Karpas-422 (cell line): Measurements from ENCODE around the gene ZKSCAN4. TPM values are rescaled to one million over a fixed set of nuclear protein-coding genes. Genes with fewer than 3 reads are reported as not detected.
A peak's percentile ranks its signal among the peaks of the same experiment; 100 is the strongest.

Experiments
- DNase-seq: peaks from one replicate; pipeline ENCODE4 v3.0.0-alpha.2; 2015
- H2AFZ ChIP-seq: fragments of 200-600 bp; sonication (generic); 2 replicates; pipeline ENCODE4 v1.6.1; 2014; ENCODE audit warnings: antibody characterized with exemption, low read length, mixed read lengths
- H3K27ac ChIP-seq: fragments of 200-600 bp; sonication (generic); 2 replicates; pipeline ENCODE4 v1.5.1; 2014; ENCODE audit warnings: mild to moderate bottlenecking, low read length, moderate library complexity
- H3K27me3 ChIP-seq: fragments of 200-600 bp; sonication (generic); 2 replicates; pipeline ENCODE4 v1.6.1; 2014; ENCODE audit warnings: low read length, mixed read lengths
- H3K36me3 ChIP-seq: fragments of 200-600 bp; sonication (generic); 2 replicates; pipeline ENCODE4 v1.6.1; 2014; ENCODE audit warnings: low read length, mixed read lengths; ENCODE audit not compliant: insufficient read depth
- H3K4me1 ChIP-seq: fragments of 200-600 bp; sonication (generic); 2 replicates; pipeline ENCODE4 v1.6.1; 2014; ENCODE audit warnings: mild to moderate bottlenecking, low read length, mixed read lengths
- H3K4me2 ChIP-seq: fragments of 200-600 bp; sonication (generic); 2 replicates; pipeline ENCODE4 v1.6.1; 2014; ENCODE audit warnings: low read length, low read depth, mild to moderate bottlenecking; ENCODE audit not compliant: poor library complexity, severe bottlenecking
- H3K4me3 ChIP-seq: fragments of 200-600 bp; sonication (generic); 2 replicates; pipeline ENCODE4 v1.5.1; 2014; ENCODE audit warnings: mild to moderate bottlenecking, antibody characterized with exemption, low read length, mixed read lengths
- H3K79me2 ChIP-seq: fragments of 200-600 bp; sonication (generic); 2 replicates; pipeline ENCODE4 v1.6.1; 2014; ENCODE audit warnings: mild to moderate bottlenecking, low read length, mixed read lengths
- H3K9ac ChIP-seq: fragments of 200-600 bp; sonication (generic); 2 replicates; pipeline ENCODE4 v1.6.0; 2014; ENCODE audit warnings: low read length
- H3K9me2 ChIP-seq: fragments of 200-600 bp; sonication (generic), shearing (Covaris generic); replicated peaks from 2 replicates; pipeline ENCODE4 v1.6.0; 2014; ENCODE audit warnings: mild to moderate bottlenecking, low read length, moderate library complexity; ENCODE audit not compliant: insufficient read depth
- H3K9me3 ChIP-seq: fragments of 300-700, 200-600 bp; sonication (generic); 2 replicates; pipeline ENCODE4 v1.6.1; 2014; ENCODE audit warnings: low read length, mixed read lengths
- H4K20me1 ChIP-seq: fragments of 200-600 bp; sonication (generic); 2 replicates; pipeline ENCODE4 v1.6.1; 2014; ENCODE audit warnings: mild to moderate bottlenecking, antibody characterized with exemption, low read length, low read depth; ENCODE audit not compliant: insufficient read depth
- total RNA-seq: library from RNA; depleted of rRNA; stranded (reverse); fragments of >200 nt; shearing (Covaris generic); gene quantifications from 2 replicates; pipeline ENCODE4 v1.2.3, GENCODE V29; 2014; ENCODE audit warnings: low replicate concordance; rRNA removed

ZKSCAN4 gene
- 6.1 and 12.4 TPM in 2 replicates for total RNA-seq

DNA sequence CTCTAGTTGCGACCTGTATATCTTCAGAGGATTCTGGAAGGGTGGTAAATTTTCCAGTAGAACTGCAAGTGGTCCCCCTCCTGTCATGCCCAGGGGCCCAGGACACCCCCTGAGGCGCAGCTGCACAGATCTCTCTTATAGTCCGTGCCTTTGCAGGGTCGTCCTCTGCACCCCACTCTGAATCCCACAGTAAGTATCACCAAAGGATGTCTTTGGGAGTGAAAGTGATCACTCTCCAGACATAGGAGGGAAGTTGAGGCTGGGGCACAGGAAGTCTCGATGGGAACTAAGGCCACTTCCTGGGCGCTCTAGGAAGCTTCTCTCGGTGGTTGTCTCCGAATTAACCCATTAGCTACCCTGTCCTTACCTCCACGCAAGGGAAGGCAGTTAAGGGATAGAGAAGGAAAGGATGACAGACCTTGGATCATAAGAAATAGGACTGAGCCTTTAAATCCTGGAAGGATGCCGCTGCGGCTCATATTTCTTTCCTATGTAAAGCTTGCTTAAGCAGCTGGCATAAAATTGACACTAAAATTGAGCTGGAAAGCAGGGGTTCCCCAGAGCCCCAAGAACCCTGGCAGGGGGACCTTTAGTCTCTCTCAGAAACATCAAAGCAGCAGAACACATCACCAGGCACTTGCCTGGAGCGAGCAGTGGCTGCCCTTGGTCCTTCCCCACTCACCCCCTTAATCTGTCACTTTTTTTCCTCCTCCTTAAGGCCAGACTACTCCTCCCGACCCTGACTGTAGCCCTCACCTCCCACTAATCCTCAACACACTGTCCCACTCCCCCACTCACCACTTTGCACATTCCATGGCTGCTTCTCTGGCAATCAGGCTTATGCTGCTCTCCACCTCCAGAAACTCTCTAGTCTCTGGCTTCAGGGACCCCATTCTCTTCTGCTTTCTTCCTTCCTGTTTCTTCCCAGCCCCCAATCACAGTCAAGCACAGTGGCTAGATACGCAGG lies at the start of gene ZKSCAN4:
TSS of gene ZKSCAN4 (minus strand) at position 261 of the 967 bp plus-strand sequence. CDS start 289 bp downstream, outside the sequence.
- H2AFZ ChIP-seq: peak within 1 kb of the TSS; percentile 79
- H3K36me3 ChIP-seq: no peaks in the 10 kb centered on the region
- H3K9me2 ChIP-seq: 0 out of 2 replicates have a peak, but pooled peaks cover 4% of the 10 kb centered on the region
- peak within 1 kb of the TSS; percentile 70 for H3K4me2 ChIP-seq
- peak within 1 kb of the TSS; percentile 10; the same call in 1 of the 2 replicates for H3K27ac ChIP-seq
- H3K27me3 ChIP-seq: no peaks in the 10 kb centered on the region
- H3K9me3 ChIP-seq: no peaks in the 10 kb centered on the region
- no peaks in the 10 kb centered on the region for H4K20me1 ChIP-seq
- peak within 1 kb of the TSS; percentile 75 for H3K4me3 ChIP-seq
- peaks cover 15% of the 10 kb centered on the region for H3K4me1 ChIP-seq
- peaks cover 23% of the 10 kb centered on the region for H3K79me2 ChIP-seq
- H3K9ac ChIP-seq: peak within 1 kb of the TSS; percentile 76
- DNase-seq: peak; percentile 97

DNA sequence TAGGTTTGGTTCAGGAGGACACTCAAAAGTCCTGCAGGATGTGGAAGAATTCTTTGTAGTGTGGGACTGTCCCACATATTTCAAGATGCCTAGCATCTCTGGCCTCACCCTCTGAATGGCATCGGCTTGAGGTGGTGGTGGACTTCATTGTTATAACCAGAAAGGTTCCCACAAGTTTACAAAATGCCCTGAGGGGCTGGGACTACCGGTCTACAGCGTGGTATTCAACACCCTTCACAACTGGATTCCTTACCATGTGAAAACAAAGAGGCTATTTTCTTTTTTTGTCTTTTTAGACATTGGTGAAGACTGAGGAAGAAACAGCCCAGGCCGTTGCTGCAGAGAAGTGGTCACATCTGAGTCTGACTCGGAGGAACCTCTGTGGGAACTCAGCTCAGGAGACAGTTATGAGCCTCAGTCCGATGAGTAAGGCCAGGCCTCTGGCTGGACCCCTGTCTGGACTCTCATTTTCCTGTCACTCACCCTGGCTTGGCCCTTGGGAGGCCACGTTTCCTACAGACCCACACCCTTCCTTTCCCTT lies 44.5 kb upstream of the ZKSCAN4 start:
- Histone ChIP-seq H3K4me2 (no peak overlapping the region), H3K4me1 (no peaks in the 10 kb centered on the region), H3K27ac (no peak overlapping the region), H3K4me3 (no peak overlapping the region), H3K36me3 (peaks cover 9% of the 10 kb centered on the region), H3K9me3 (no peaks in the 10 kb centered on the region), H4K20me1 (no peaks in the 10 kb centered on the region), H2AFZ (no peak overlapping the region), H3K27me3 (no peaks in the 10 kb centered on the region), H3K9ac (no peak overlapping the region), H3K9me2 (no peaks in the 10 kb centered on the region), H3K79me2 (no peaks in the 10 kb centered on the region)
- no peak for DNase-seq

DNA sequence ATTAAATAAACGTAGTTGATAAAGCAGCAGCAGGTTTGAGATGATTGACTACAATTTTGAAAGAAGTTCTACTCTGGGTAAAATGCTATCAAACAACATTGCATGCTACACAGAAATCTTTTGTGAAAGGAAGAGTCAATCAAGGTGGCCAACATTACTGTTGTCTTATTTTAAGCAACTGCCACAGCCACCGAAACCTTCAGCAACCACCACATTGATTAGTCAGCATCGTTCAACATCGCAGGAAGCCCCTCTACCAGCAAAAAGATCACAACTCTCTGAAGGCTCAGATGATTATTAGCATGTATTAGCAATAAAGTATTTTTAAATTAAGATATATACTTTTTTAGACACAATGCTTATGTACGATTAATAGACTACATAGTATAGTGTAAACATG lies 43.3 kb upstream of the ZKSCAN4 start:
- no peak overlapping the region for H3K9ac ChIP-seq
- H3K9me2 ChIP-seq: no peaks in the 10 kb centered on the region
- no peak for DNase-seq
- no peak overlapping the region for H3K4me3 ChIP-seq
- no peak overlapping the region for H3K4me2 ChIP-seq
- H4K20me1 ChIP-seq: no peaks in the 10 kb centered on the region
- no peaks in the 10 kb centered on the region for H3K4me1 ChIP-seq
- H2AFZ ChIP-seq: no peak overlapping the region
- no peaks in the 10 kb centered on the region for H3K27me3 ChIP-seq
- H3K27ac ChIP-seq: no peak overlapping the region
- H3K79me2 ChIP-seq: no peaks in the 10 kb centered on the region
- no peaks in the 10 kb centered on the region for H3K9me3 ChIP-seq
- peaks cover 9% of the 10 kb centered on the region for H3K36me3 ChIP-seq

DNA sequence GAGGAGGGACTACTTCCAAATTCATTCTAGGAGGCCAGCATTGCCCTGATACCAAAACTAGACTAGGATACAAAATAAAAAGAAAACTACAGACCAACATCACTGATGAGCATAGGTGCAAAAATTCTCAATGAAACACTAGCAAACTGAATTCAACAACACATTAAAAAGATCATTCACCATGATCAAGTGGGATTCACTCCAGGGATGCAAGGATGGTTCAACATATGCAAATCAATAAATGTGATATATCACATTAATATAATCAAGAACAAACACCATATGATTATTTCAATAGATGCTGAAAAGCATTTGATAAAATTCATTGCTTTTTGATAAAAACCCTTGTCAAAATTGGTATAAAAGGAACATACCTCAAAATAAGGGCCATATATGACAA lies 39.5 kb upstream of the ZKSCAN4 start:
- Histone ChIP-seq H3K9ac (no peak overlapping the region), H2AFZ (no peak overlapping the region), H3K4me1 (no peaks in the 10 kb centered on the region), H3K4me2 (no peak overlapping the region), H3K79me2 (no peaks in the 10 kb centered on the region), H3K27me3 (no peaks in the 10 kb centered on the region), H4K20me1 (no peaks in the 10 kb centered on the region), H3K9me3 (no peaks in the 10 kb centered on the region), H3K36me3 (peaks cover 25% of the 10 kb centered on the region), H3K4me3 (no peak overlapping the region), H3K27ac (no peak overlapping the region), H3K9me2 (no peaks in the 10 kb centered on the region)
- no peak for DNase-seq

DNA sequence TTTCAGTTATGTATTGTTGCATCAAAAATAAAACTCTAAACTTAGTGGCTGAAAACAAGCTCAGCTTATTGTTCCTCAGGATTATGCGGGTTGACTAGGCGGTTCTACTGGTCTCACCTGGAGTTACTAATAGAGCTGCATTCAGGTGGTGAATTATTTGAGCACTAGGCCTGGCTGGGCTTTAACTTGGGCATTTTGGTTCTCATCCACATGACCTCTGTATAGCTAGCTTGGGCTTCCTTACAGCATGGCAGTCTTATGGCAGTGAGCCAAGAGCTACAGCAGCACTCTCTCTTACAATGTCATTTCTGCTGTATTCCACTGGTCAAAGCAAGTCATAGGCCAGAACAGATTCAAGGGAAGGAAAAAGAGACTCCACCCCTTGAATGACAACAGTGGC lies 30.9 kb upstream of the ZKSCAN4 start:
- H3K27me3 ChIP-seq: no peaks in the 10 kb centered on the region
- peak; percentile 50 for DNase-seq
- no peaks in the 10 kb centered on the region for H3K9me3 ChIP-seq
- no peak overlapping the region for H2AFZ ChIP-seq
- H3K4me1 ChIP-seq: peaks cover 27% of the 10 kb centered on the region
- H3K36me3 ChIP-seq: peaks cover 36% of the 10 kb centered on the region
- H3K4me3 ChIP-seq: peak overlapping the region; percentile 95
- peaks cover 24% of the 10 kb centered on the region for H3K79me2 ChIP-seq
- no peak overlapping the region for H3K27ac ChIP-seq
- peak overlapping the region; percentile 92 for H3K4me2 ChIP-seq
- no peaks in the 10 kb centered on the region for H4K20me1 ChIP-seq
- H3K9ac ChIP-seq: peak overlapping the region; percentile 83
- no peaks in the 10 kb centered on the region for H3K9me2 ChIP-seq

DNA sequence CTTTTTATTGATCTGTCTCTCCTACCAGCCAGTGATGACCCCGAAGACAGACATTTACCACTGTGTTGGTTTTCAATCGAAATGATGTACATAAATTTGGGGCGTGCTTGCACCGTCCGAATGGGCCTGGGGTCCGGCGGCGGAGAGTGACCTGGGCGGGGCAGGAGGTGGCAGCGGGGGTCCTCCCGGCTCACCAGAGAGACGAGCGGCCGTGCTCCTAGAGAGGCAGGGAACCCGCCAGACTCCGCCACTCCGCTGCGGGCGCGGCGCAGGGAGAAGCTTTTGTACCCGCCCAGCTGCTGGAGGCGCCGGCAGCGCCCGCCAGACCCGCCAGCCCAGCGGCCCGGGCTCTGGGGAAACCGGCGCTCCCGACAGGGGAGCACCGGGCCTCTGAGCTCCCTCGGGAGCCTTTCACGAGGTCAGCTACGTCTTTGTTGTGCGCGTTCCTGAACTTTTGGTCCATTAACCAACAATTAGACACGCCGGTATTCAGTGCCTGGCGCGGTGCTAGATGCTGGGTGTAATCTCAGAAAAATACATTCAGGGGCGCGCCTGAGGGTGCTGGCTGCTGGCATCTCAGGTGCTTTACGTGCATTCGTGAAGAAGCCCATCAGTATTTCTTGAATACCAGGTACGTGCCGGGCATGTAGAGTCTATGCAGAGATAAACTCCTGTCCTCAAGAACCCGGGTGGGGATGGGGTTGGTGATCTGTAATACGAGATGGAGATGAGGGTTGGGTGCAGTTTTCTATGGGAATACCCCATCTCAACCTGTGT lies 29.4 kb upstream of the ZKSCAN4 start, which contains the start of gene PGBD1:
TSS of gene PGBD1 (plus strand) at position 285 of the 777 bp plus-strand sequence. CDS start 2,242 bp downstream, outside the sequence.
- Histone ChIP-seq H3K4me1 (peaks cover 27% of the 10 kb centered on the region), H3K79me2 (peaks cover 24% of the 10 kb centered on the region), H3K27me3 (no peaks in the 10 kb centered on the region), H3K27ac (no peak within 1 kb of the TSS), H3K36me3 (peaks cover 25% of the 10 kb centered on the region), H3K9me2 (no peaks in the 10 kb centered on the region), H2AFZ (peak within 1 kb of the TSS; percentile 82), H3K9ac (peak within 1 kb of the TSS; percentile 83), H3K4me2 (peak within 1 kb of the TSS; percentile 92), H4K20me1 (no peaks in the 10 kb centered on the region), H3K9me3 (no peaks in the 10 kb centered on the region), H3K4me3 (peak within 1 kb of the TSS; percentile 95)
- DNase-seq: peak; percentile 91

DNA sequence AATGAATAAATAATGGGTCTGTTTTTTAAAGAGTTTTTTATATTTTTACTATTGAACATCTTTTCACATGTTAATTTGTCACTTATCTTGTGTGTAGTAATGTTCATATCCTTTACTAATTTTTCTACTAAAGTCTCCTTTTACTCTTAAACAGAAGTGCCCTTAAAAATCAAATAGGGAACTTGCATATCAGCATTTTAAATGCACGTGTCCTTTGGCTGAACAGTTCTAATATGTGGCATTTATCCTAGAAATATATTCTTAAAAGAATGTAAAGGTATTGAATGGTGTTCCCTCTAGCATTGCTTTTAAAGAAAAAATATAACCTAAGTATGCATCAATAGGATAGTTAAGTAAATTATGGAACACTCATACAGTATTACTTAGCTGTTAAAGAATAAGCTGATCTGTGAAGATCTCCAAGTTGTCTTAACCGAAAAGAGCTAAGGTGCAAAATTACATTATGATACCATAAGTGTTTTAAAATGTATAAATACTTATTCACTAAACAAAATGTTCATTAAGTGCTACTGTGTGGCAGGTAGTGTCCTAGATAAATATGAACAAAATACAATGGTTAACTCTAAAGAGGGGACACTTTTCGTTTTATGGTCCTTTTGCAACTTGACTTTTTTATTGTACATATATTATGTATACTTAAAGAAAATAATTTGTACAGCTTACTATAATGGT lies 28.7 kb upstream of the ZKSCAN4 start:
- peaks cover 27% of the 10 kb centered on the region for H3K4me1 ChIP-seq
- no peaks in the 10 kb centered on the region for H3K9me2 ChIP-seq
- no peak overlapping the region for H3K27ac ChIP-seq
- H2AFZ ChIP-seq: peak overlapping the region; percentile 82
- DNase-seq: no peak
- peak overlapping the region; percentile 95 for H3K4me3 ChIP-seq
- no peaks in the 10 kb centered on the region for H3K27me3 ChIP-seq
- peaks cover 24% of the 10 kb centered on the region for H3K79me2 ChIP-seq
- peaks cover 24% of the 10 kb centered on the region; the same call in 1 of the 2 replicates for H3K36me3 ChIP-seq
- H3K9me3 ChIP-seq: no peaks in the 10 kb centered on the region
- no peaks in the 10 kb centered on the region for H4K20me1 ChIP-seq
- H3K9ac ChIP-seq: peak overlapping the region; percentile 83
- H3K4me2 ChIP-seq: peak overlapping the region; percentile 92
